GM21447 (cell line): ENCODE data around the gene C1orf50.
"Not testable (repeated sequence)": the region's sequence is repeated elsewhere in the genome, so short reads cannot be mapped to it uniquely, and the experiment has no call there.

ENCODE experiments used
- ATAC-seq: cut with Tn5 transposase; IDR thresholded peaks from one replicate; pipeline ENCODE4 v1.9.1; 2021; ENCODE audit not compliant: unreplicated experiment

The C1orf50 gene

DNA sequence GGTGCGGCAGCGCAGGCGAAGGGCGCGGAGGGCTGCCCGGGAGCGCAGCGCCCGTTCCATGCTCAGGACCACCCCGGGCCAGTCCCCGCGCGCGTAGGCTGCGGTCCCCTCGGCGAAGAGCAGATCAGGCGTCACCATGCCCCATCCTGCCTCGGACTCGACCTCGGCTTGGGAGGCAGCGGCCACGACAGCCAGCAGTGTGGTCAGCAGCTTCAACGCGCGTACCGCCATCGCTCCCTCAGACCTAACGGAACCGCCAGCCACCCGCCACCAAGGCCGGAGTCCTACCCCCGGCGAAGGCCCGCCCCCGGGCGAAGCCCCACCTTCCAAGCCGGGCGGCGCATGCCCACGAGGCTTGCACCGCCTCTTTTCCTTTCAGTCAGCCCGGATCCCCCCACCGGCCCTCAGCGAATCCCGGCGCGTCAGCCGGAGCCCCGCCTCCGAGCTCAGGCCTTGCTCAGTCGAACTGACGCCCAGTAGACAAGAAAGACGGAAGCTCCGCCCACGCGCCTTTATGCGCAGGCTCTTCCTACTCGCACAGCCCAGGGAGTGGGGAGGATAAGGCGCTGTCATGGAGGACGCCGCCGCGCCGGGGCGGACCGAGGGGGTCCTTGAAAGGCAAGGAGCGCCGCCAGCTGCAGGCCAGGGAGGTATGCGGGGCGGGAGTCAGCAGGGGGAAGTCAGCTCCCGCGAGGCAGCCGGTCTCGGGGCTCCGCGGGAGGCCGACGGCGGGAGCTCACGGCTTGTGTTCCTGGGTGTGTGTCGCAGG lies at the start of gene C1orf50, which contains the start of gene P3H1:
TSS of gene C1orf50 (plus strand) at position 509 of the 769 bp plus-strand sequence. CDS start at position 572, 63 bp downstream.
TSS of gene P3H1 (minus strand) at position 288 of the 769 bp plus-strand sequence. CDS start at position 231, 57 bp downstream.
- peak; percentile 85 for ATAC-seq

DNA sequence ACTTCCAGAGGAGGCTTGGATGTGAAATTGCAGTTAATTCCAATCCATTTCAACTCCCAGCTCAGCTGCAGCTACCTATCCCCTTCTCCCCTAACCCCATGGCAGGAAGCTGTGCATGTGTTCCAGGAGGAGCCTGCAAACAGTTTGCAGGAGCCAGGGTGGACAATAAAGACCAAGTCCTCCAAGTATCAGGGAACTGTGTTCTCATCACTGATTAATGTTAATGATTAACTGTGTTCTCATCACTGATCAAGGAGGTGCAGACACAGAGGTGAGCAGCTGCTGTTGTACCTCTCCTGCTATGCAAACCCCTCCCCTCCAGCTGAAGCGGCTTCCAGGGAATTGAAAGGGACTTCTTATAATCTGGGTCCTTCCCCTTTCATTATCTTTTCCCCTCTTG lies 46.2 kb upstream of the C1orf50 start:
- ATAC-seq = no peak

DNA sequence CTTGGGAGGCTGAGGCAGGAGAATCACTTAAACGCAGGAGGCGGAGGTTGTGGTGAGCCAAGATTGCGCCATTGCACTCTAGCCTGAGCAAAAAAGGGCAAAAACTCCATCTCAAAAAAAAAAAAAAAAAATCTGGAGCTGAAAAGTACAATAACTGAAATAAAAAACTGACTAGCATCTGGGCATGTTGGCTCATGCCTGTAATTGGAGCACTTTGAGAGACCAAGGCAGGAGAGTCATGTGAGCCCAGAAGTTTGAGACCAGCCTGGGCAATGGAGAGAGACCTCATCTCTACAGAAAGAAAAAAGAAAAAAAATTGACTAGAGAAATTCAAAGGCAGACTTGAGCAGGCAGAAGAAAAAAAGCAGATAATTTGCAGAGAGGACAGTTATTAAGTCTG lies 45.1 kb upstream of the C1orf50 start:
- no peak for ATAC-seq

DNA sequence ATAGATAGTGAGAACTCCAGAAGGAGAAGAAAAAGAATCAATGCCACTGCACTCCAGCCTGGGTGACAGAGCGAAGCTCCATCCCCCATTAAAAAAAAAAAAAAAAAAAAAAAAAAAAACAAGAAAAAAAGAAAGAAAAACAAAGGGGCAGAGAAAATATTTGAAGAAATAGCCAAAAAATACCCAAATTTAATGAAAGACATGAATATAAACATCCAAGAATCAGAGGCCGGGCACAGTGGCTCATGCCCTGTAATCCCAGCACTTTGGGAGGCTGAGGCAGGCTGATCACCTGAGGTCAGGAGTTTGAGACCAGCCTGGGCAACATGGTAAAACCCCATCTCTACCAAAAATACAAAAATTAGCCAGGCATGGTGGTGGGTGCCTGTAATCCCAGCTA lies 44.6 kb upstream of the C1orf50 start:
- not testable (repeated sequence) for ATAC-seq

DNA sequence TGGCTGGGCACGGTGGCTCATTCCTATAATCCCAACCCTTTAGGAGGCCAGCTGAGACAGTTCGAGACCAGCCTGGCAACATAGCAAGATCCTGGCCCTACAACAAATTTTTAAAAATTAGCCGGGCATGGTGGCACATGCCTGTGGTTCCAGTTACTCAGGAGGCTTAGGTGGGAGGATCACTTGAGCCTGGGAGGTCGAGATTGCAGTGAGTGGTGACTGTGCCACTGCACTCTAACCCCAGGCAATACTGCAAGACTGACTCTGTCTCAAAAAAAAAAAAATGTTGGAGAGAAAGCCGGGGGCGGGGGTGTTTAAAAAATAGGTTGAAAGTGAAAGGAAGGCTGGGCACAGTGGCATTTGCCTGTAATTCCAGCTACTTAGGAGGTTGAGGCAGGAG lies 43.5 kb upstream of the C1orf50 start:
- ATAC-seq = no peak

DNA sequence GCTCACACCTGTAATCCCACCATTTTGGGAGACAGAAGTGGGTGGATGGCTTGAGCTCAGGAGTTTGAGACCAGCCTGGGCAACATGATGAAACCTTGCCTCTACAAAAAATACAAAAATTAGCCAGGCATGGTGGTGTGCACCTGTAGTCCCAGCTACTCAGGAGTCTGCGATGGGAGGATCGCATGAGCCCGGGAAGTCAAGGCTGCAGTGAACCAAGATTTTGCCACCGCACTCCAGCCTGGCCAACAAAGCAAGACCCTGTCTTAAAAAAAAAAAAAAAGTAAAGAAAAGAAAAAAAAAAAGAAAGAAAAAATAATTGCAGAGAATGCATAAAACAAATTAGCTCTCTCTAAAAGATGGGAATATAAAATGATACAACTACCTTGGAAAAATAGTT lies 41.2 kb upstream of the C1orf50 start:
- ATAC-seq = not testable (repeated sequence)

DNA sequence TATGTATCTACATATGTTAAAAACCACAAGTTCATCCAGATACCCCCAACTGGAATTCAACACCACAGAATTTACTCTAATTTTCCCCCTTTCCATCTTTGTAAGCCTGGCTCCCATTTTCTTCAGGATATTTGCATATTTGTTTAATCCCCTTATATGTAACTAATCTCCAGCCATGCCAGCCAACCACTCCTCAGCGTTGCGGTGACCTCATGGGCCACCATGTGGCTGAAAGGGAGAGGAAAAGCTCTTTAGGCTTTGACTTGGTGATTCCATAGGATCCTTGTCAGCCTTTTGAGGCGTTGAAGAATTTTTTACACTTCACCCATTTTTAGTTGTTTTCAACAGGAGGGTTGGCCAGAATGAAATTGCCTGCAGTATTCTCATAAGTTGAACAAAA lies 37.0 kb upstream of the C1orf50 start:
- ATAC-seq = no peak

DNA sequence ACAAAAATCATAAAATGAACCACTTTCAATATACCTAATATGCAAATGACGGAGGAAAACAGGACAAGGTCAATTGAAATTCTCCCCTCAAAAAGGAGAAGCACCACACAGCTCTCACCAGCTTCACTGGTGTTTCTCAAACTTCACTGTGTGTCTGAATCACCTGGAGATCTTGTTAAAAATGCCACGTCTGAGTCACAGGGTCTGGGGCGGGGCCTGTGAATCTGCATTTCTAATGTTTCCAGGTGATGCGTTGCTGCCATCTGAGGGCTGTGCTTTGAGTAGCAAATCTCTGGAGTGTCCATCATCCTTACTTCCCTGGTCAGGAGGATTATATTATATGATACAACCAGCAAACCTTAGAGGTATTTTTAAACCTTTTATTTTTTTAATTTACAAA lies 36.1 kb upstream of the C1orf50 start:
- ATAC-seq = no peak

DNA sequence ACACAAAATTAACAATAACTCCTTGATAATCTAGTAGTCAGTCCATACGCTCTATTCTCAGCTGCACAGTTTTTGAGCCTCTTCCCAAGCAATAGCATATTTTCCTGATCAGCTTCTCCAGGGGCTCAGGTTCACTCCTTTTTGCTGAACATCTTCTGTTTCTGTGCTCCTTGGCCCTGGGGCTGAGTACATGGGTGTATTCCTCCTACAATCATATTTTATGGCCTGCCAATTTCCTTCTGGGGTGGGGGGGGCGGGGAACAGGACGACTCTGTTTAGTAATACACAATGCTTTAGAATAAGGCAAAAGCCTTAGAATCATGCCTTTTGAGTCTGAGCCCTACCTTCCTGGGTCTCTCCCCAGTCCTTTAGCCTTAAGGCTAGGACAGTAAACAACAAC lies 35.5 kb upstream of the C1orf50 start:
- ATAC-seq = no peak

DNA sequence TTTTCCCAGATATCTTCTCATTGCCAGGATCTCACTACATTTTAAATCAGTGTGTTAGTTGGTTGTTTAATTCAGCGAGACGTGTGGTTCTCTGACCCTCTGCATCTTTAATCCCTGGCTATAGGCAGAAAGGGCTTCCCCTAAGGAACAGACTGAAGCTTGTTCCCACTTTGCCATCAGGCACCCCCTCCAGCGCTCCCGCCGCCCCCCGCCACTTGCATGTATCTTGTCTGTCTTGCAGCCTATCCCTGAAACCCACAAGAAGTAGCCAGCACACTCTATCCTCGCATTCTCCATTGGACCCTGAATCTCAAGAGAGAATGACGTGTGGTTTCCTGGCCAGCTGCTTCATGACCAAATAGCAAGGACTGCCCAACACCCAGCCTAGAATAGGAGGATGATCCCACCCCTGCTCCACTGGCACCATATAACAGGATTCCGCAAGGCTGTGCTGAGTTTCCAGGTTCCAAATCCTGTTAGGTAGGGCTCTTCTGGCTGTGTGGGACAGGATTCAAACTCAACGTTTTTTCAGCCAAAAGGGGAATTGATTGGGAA lies 34.8 kb upstream of the C1orf50 start:
- no peak for ATAC-seq

DNA sequence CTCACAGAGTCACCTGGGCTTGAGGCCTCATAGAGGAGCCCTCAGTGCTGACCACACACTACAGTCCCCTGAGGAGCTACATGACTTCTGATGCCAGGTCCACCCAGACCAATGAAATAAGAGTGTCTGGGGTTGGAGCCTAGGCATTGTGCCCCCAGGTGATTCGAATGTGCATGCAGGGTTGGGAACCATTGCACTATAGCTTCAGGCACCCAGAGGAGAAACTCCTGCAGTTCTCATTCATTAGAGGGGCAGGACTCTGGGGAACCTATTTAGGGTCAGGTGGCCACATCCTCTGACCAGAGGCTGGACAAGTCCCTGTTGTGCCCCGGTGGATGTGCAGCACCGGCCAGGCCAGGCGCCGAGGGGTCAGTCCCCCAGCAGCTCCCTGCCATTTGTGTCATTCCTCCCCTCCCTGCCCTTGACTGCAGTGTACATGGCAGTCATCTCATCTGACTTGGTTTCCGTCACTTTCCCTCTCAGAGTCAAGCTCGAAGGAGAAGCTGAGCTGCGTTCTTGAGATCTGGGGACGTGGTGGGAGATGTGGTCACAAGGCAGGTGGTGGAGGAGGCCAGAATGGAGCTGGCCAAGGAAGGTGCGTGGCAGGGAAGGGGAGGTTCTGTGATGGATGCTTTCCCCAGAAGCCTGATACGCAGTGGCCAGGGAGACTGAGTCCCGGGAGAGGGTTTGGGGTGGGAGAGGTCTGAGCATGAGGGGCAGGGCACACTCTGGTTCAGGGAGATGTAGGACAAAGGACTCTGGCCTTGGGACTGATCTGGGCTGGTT lies 33.4 kb upstream of the C1orf50 start:
- ATAC-seq = no peak

DNA sequence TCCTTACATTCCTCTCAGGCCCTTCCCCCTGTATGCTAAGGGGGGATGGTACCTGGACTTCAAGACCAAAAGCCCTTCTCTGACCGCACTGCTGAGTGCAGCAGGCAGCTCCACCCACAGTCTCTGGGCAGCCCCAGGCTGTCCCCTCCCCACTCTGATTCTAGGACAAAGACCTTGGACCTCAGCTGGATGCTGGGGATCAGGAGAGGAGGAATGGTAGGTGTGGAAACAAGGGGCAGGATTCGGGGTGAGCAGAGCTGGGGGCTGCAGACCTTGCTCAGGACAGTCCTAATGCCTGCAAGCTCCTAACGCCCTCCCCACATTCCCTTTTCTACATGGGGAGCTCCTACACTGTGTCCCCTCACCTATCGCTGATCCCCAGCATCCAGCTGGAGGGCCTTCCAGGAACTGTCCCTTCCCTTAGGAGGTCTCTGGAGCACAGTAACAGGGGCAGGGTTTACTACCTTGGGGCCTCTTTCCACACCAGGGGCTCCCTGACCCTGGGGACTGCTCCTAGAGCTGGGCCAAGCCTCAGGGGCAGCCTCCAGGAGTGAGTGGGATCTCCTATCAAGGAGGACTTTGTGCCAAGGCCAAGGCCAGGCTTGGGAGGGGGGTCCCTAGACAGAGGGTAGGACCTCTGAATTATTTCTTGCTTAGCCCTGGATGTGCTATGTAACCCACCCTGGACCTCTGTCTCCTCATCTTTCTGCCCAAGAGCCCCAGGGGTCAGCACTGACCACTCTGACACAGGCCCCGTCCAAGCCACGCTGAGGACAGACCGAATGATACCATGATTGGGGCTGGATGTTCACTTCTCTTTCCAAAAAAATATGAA lies 32.6 kb upstream of the C1orf50 start:
- ATAC-seq = no peak

DNA sequence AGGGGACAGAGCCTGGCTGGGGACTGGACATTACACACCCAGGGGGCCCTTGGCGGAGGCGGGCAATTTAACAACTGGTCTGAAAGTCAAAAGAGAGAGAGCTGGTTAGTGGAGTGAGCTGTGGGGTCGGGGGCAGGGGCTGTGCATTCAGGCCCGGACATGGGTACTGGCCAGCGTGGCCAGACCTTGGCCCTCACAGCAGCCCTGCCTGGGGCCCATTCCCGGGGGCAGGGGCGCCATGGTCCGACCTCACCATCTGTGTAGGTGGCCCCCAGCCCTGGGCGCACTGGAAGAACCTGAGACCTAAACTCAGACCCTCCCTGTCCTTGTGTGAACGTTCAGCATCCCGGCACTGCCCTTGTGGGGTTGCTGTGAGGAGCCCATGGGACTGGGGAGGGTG lies 32.0 kb upstream of the C1orf50 start:
- no peak for ATAC-seq

DNA sequence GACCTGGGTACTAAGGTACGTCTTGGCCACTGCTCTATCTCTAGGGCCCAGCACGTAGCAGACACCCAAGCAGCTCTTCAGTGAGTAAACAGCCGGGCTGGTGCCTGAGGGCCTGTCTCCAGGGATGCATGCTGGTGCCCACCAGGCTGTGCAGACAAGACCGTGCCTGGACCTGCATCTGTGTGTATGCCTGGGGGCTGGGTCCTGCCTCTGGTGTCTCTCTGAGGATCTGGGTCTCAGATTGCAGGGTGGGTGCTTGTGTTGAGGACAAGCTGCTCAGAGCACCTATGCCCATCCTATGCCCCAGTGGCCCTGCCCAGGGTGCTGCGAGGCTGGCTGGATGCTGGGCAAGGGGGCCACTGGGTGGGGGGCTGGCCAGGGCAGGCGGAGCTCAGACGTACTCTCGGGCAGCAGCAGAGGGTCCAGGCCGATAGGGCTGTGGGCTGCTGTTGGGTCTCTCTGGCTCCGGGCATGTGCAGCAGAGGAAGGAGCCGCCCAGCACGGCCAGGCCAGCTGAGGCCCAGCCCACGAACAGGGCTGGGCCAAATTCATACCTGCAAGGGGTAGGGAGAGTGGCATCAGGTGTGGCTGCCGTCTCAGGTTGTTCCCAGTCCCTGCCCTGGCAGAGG lies 31.5 kb upstream of the C1orf50 start:
- no peak for ATAC-seq

DNA sequence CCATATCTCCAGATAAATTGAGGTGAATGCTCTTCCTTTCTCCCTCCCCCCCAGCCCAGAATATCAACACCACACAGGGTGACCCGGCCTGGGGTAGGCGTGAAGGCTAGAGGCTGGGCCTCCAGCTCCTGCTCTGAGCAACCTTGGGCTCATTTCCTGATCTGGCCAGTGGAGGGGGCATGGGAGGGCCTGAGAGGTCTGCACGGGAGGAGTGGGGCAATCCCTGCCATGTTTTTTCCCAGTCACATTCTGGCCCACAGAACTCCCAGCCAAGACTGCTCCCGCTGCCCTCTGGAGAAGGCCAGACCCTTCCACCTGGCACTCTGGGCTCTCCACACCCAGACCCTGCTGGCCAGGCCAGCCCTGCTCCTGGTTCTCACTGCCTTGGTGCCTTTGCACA lies 30.9 kb upstream of the C1orf50 start:
- no peak for ATAC-seq

DNA sequence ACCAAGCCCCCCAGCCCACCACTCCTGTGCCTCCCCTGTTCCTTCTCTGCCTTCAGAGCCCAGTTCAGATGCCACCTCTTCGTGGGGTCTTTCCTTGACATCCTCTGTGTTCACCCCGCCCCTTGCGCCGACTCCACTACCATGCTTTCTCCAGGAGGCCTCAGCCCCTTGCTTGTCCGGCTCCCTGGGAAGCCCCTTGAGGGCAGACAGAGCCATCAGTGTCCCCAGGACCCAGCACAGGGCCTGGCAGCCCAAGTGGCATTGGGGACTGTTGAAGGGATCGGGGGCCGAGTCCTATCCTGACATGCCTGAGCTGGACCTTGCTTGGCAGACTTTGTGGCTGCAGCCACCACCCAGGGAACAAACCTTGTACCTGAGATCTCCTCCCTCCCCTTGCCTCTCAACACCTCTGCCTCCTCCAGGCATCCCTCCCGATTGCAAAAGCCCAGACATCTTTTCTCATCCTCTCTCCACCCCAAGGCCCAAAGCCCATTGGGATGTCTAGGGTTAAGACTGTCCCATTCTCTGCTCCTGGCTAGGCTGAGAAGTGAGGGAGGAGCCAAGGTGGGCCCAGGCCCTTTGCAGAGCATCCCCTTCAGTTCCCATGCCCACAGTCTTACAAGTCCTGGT lies 30.4 kb upstream of the C1orf50 start:
- no peak for ATAC-seq

DNA sequence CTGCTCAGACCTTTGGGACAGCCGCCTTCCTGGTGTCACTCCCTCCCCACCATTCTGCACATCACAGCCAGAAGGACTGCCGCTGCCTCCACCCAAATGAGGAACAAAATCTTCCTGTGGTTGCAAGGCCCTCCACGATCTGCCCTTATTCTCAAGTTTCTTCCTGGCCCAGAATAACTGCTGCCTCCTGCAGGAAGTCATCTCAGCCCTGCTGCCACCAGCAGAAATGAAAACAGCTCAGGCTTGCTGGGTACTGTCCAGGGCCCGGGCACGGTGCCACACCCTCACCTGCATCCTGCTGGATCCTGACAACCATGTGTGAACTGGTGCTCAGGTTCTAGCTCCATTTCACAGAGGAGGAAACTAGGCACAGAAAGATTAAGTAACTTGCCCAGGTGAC lies 29.8 kb upstream of the C1orf50 start:
- ATAC-seq = no peak

DNA sequence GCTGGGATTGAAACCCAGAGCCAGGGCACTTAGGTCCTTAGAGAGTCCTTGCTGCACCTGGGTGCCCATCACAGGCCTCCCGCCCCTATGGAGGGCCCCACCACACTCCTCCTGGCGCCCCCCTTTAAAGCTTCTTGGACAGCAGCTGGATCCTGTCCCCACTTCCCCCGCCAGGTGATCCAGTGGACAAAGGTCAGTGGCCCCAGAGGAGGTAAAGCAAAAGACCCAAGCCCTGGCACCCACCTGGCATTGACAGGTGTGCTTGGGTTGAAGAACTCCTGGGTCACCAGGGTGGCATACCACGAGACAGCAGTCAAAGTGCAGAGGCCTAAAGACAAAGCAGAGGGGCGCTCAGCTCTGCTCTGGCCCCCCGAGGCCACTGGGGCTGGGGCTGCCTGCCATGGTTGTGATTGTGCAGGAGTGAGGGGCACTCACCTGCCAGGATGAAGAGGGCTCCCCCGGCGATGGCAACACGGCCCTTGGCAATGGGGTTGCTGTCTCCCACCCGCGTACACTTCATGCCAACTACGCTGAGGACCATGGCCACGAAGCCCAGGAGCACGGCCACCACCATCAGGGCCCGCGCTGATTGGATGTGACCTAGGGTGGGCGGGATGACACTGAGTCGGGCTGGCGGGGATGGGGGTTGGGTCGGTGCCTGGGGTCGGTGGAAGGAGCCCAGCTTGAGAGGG lies 28.9 kb upstream of the C1orf50 start:
- ATAC-seq = no peak

DNA sequence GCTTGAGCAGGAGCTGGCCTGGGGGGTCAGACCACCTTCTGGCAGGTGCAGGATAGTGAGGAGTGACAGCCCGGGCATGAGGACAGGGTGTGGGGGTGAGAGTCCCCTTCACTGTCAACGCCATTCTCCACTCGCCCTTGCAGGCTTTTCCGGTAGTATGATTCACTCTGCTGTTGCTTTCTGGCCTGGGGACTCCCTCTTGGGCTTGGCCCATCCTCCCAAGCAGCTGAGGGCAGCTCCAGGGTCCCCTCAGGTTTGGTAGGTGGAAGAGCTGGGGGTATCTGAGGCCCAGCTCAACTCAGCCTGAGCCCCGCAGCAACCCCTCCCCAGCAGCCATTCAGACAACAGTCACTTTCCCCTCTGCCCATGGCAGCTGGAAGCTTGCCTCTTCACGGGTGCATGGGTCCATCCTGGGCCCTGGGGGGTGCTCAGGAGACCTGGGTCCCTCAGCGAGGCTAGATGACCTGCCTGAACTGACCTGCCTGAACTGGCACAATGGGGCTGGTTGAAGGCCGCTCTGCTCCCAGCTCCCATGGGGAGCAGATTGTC lies 28.3 kb upstream of the C1orf50 start:
- ATAC-seq = no peak
